HG02885 (cell line): ENCODE data around the gene PWWP2A.

ENCODE experiments used
- ATAC-seq: cut with Tn5 transposase; IDR thresholded peaks from one replicate; pipeline ENCODE4 v1.9.1; 2021; ENCODE audit warnings: mild to moderate bottlenecking; ENCODE audit not compliant: unreplicated experiment, poor library complexity

Gene PWWP2A

DNA sequence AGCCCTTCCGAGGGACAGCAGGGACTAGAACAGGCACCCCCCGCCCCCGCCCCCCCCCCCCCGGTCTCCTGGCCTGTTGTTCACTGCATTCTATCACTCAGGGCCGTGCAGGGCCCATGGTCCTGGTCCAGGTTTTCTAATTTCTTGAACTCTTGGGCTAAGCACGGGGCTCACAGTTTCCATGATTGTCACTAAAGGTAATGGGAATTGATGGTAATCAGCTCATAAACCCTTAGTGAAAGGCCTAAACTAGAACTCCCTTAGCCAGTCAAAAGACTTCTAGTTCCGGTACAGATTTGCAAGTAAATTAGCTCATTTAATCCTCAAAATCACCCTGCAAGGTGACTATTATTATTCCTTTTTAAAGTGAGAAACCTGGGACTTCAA lies 14.7 kb upstream of the PWWP2A start:
- no peak for ATAC-seq

DNA sequence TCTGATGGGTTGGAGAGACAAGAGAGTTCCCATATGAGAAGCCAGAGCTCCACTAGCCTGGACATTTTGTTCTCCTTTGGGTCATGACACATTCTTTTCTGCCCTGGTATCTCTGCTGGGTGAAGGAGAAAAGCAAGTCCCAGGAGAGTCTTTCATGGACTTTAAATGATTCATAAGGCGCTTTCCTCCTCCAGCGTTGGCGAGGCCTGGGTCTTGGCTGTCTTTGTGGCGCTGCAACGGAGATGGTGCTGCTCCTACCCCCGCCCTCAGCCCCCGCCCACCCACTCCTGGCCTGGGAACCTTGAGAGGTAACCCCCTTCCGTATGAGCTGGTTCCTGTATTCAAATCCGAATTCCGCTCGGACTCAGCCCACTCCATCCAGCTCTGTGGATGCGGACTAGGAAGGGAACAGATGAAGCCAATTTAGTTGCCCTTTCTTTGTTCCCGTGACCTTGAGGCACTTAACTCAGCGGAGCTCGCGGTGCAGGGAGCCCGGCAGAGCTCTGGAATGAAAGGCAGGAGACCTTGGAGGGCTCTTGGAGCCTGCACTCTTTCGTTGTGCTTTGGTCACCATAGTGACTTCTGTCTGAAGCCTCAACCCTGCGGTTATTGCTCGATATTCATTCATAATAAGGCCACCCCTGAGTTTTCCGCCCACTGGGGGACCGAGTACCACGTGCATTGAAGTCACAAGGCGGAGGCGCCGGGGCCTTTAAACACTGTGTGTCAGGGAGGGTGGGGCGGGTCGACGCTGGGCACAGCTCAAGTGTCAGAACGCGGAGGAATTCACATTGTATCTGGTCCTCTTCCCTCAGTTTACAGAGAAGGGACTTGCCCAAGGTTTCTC lies 14.0 kb upstream of the PWWP2A start:
- no peak for ATAC-seq

DNA sequence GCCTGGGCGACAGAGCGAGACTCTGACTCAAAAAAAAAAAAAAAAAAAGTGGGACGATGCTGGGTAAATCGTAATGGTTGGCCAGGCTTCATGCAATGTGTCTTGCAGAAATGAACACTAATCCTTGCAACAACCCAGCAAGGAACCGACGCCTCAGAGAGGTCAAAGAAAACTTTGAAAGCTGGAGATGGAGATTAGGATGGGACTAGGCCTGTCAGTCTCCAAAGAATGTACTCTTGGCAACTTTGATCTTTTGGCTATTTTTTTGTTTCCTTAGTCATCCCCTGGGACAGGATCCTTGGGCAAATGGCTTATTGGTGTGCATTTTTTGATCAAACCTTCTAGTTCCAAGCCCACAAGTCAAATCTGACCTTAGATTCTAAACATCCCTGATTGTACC lies 10.6 kb upstream of the PWWP2A start:
- no peak for ATAC-seq

DNA sequence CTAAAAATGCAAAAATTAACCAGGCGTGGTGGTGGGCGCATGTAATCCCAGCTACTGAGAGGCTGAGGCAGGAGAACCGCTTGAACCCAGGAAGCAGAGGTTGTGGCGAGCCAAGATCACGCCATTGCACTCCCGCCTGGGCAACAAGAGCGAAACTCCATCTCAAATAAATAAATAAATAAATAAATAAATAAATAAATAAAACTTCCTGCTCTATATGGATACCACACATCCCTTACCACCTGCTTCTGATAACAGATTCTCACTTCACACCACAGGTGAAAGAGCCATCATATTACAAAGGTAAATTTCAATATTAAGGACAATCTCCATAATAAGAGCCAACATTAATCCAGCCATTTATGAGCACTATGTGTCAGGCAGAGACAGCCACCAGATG lies 9.4 kb upstream of the PWWP2A start:
- ATAC-seq, result no peak

DNA sequence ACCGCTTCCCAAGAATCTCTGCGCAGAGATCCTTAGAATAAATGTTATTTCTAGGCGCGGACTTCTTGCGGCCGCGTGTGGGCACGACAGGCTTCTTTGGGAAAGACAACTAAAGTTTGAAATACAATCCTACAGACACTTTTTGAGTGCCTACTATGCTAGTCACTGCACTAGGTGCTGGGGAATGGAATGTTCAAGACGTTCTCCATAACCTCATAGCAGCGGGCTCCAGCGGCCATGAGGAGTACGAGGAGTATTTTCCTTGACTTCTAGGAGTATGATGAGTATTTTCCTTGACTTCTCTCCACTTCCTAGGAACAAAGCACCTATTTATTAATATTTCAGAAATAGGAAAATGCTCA lies 636 bp upstream of the PWWP2A start:
- ATAC-seq, result peak; percentile 4

DNA sequence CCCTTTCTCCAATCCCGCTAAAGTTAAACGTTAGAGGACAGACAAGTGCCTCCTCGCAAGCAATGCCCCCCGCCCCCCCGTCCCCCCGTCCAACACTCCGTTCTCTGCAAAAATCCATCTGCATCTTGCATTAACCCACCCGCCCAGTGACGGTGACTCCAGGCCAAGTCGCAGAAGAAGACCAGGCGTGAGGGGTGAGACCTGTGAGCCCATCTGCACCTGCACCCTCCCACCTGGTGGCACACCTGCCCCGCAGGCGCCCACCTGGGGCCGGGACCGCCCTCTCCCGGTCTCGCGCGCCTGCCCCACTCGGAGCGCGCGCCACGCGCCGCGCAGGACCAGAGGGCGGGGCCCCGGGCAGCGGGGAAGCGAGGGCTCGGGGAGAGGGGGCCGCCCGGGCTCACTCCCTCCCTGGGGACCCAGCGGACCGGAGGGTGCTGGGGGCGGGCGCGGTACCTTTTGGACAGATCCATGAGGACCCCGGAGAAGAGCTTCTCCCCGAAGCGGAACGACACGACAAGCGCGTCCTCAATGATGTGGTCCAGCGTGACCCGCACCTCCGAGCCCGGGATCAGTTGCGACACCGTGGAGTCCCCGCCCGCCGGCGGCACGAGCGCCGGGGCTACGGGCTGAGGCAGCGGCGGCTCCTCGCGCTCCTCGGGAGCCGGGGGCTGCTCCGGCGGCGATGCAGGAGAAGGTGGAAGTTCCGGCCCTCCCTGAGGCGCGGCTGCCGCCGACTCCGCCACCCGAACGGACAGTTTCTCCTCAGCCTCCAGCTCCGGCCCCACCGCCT lies 705 bp downstream of the PWWP2A start:
- peak; percentile 31 for ATAC-seq

DNA sequence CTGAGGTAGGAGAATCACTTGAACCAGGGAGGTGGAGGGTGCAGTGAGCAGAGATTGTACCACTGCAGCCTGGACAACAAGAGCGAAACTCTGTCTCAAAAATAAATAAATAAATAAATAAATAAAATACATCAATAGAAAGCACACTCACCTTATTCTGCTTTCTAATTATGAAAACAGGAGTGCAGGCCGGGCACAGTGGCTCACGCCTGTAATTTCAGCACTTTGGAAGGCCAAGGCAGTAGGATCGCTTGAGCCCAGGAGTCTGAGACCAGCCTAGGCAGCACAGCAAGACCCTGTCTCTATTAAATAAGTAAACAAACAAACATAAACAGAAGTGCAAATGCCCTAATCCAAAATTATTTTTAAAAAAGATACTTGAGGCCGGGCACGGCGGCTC lies 2.3 kb downstream of the PWWP2A start:
- ATAC-seq, result no peak

DNA sequence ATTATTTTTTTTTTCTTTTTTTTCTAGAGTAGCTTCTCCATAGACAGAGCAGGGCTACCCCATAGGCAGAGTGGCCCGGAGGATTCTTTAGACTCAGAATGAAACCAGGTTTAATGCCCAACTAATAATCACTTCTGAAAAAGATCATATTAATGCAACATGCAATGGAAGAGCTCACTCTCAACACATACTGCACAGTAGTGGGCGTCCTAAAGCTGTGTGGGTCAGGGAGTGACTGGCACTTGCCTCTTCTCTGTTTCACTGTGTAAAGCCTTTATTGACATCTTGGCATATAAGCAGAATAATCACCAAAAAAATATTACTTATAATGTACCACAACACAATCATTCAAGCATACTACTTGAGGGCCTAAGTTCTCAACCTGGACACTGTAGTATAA lies 11.1 kb downstream of the PWWP2A start:
- peak; percentile 31 for ATAC-seq

DNA sequence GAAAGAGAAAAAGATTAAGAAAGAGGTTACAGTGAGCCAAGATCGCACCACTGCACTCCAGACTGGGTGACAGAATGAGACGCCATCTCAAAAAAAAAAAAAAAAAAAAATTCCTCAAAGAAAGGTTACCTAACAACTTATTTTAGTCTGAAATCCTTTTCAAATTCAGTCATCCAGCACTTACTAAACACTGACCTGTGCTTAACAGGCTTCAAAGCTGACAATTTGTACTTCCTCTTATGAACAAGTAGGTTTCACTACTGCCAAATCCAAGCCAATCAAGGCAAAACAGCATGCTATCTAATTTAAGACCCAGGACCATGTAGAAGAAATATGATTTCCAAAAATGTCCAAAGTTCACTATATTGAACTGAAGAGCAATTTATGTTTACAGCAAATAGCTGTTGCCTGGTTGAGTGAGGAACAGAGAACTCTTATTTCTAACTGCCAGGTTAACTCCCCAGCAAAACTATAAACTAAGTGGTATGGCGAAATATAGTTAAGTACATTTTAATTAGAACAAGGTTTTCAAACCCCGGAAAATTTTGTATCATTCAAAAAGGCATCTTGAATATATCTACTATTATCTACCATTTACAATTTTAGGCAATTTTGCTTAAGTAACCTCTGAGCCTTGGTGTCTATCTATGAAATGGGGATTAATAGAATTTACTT lies 13.4 kb downstream of the PWWP2A start:
- peak; percentile 89 for ATAC-seq

DNA sequence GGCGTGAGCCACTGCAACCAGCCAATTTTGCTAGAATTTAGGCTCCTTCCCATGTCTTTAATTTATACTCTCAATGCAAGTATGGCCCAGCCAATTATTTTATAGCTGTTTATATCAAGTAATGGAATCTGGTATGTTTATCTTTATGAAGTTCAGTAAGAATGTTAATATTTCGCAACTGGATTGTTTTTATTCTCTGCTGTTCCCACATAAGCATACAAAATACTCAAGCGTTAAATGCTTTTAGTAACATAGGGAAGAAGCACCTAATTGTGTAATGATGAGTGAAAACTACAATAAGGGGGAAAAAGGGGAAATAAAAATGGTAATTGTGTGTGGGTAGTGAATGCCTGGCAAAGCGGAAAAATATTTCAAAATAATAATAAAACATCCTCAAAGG lies 21.3 kb downstream of the PWWP2A start:
- no peak for ATAC-seq

DNA sequence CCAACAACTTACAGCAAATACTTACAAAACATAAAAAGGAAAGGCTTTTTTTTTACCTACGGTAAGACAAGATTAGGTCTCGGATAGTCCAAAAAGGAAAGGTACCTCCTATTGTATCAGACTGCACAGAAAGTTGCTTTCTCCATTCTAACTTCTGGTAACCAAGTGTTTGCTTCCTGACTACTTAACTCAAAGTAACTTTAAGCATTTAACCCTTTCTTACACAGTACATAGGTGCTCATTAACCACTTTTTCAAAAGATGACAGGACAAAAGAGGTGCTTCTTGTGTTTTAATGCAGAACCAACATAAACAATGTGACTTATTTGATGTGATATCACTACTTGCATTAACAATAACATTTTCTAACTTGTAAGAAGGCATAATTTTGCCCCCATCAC lies 23.1 kb downstream of the PWWP2A start:
- no peak for ATAC-seq

DNA sequence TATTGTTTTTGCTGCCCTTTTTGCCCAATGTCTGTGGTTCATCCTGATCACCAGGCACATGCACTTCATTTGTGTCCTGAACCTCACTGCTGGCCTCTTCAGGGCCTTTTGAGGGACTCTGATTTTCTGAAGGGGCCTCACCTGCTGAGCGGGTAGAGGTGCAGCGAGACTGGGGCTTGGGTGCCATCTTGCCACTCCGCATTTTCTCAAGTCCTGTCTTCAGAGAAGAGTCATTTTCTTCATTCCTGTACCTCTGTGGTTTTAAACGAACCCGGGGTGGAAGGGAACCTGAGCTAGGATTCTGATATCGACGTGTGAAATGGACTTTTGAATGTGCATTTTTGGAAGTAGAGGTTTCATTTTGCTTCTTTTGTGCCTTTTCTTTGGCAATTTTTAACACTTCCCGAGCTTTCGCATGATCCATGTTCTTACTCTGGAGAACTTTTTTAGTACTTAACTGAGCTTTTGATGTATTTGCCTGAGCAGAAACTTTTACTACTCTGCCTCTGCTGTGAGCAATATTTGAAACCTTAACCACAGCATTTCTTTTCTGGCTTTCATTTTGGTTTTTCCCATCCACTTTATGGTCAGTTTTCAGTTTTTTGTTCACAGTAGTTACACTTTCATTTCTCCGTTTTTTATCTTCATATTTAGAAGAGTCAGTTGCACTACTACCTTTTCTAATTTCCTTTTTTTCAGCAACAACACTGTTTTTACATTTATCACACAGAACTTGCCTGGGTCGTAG lies 26.1 kb downstream of the PWWP2A start:
- peak; percentile 85 for ATAC-seq

DNA sequence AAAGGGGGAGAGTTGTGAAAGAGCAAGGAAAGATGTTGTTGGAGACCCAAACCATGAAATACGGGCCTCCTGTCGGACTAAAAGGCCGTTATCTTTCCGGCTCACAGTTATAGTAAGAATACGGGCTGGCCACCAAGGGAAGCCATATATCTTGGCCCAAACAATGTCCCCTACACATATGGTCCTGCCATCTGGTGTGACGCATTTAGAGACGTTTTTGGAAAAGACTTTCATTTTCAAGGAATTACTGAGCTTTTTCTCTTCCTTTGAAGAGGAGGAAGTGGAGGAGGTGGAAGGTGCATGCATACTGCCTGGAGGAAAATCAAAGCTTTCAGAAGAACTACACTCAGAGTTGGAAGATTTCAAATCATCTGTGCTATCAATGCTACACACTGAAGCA lies 26.7 kb downstream of the PWWP2A start:
- ATAC-seq, result no peak

DNA sequence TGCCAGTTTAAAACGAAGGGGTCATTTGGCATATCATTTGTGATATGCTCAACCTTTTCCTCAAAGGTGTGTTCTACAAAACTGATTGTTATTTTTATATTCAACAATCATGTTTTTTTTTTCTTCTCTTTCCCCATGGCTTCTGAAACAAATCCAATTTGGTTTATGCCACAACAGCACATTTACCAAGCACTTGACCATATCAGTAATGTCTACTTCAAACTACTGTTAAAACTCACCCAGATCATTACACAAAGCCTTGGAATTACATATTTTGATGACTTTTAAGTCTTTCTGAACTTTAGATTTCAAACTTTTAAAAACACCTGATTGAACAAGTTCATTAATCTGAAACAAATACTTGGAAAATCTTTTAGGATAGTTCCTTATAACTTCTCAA lies 29.2 kb downstream of the PWWP2A start:
- no peak for ATAC-seq

DNA sequence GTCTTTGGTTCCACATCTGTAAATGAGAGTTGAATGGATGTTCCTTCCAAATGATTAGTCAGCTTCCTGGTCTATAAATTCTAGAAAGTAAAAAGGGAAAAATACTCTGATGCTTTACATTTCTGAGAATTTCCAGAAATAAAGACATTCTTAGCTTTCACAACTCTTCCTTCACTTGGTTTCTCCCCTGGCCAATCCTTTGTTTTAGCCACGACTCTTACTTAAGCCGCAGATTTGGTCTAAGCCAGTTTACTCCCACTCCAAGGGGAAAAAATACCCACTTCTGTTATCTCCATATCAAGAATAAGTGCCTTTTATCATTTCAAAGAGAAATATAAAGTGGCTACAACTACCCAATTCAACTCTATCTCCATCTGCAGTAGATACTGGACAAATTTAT lies 29.7 kb downstream of the PWWP2A start:
- ATAC-seq, result no peak

DNA sequence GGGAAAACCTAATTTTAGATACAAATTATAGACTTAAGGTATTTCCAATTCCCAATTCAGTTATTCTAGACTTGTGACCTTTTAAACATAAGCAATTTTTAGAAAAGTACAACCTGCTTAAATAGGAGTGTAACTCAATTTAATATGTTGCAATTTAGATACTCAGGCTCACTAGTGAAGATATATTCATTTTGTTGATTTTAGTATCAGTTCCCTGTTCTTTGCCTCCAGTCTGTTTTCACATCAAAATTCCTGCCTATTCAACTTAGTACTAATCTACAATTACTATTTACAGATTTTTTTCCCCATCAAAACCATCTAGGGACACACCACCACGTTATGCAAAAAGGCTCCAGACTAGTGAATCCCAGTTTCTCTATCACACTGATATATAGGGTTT lies 30.4 kb downstream of the PWWP2A start:
- no peak for ATAC-seq

DNA sequence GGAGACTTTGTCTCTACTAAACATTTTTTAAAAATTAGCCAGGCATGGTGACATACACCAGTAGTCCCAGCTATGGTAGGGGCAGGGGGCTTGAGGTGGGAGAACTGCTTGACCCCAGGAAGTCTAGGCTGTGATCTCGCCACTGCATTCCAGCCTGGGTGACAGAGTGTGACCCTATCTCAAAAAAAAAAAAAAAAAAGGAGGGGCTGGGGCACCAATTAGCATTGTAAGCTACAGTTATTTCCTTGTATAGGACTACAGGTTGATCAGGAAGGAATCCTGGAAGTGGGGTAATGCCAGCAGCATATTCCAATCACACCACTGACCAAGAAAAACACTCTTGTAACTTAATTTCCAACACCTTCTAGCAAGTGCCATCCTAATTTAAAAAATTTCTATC lies 32.1 kb downstream of the PWWP2A start:
- no peak for ATAC-seq

DNA sequence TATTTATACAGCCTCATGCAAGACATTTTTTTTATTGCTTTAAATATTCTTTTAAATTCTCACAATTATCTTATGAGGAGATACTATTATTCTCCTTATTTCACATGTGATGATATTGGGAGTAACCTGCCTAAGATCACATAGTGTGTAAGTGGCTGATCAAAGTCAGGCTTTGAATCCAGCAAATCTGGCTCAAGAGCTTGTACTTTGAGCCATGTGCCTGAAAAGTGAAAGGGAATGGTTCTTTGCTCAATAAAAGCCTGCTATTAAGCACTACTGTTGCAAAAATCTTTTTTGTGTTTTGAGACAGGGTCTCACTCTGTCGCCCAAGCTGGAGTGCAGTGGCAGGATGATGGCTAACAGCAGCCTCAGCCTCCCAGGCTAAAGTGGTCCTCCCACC lies 35.1 kb downstream of the PWWP2A start:
- ATAC-seq, result no peak

DNA sequence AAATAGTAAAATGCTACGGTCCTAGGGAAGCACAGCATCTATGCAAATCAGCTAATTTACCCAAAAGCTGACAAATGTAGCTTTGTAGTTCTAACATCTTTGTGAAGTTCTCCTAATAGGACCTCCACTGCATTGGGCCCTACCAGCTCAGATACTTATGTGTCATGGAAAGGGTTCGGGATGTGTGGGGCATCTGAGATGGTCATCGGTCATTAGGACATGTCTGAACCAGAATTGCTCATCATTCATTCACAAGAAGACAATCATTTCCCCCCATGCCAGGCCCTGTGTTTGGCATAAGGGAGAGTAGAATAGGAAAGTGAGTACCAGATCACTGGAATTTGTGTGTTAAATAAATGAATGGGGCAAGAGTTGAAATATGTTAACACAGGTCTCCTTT lies 35.7 kb downstream of the PWWP2A start:
- no peak for ATAC-seq

DNA sequence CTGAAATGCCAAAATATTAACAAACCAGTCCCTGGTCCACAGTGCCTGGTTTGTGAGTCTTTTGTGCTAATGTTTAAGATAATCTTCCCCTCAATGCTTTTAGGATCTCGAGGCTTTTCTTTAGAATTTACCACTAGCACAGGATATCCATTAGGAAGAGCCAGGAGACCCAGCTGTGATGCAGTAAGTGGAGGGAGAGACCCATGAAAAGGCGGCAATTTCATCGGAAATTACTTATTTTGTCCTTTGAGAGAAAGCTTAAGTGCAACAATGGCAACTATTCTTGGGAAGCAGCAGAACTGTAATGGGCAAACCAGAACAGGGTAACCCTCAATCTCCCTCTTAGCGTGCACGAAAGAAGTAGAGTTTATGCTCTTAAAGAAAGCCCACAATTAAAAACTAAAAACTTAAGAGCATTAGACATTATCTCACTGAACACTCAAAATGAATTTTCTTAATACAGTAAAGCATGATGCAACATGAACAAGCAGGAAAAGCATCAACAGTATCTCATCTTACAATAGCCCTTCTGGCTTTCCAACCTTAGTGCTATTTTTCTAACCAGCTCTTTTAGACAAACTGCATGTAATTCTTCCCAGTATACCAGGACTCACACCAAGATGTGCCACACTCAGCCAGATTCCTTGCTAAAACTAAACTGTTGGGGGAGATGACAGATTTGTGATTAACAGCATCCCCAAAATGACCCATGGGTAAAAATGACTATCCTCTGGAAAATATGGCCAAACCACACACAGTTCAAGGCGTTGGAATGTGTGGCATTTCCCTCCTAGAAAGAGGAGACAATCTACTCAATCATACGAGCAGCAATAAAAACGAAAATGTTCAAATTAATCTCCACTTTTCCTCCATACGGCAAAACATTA lies 36.4 kb downstream of the PWWP2A start:
- no peak for ATAC-seq
